Measurements from ENCODE around the gene ERN1.

DNA sequence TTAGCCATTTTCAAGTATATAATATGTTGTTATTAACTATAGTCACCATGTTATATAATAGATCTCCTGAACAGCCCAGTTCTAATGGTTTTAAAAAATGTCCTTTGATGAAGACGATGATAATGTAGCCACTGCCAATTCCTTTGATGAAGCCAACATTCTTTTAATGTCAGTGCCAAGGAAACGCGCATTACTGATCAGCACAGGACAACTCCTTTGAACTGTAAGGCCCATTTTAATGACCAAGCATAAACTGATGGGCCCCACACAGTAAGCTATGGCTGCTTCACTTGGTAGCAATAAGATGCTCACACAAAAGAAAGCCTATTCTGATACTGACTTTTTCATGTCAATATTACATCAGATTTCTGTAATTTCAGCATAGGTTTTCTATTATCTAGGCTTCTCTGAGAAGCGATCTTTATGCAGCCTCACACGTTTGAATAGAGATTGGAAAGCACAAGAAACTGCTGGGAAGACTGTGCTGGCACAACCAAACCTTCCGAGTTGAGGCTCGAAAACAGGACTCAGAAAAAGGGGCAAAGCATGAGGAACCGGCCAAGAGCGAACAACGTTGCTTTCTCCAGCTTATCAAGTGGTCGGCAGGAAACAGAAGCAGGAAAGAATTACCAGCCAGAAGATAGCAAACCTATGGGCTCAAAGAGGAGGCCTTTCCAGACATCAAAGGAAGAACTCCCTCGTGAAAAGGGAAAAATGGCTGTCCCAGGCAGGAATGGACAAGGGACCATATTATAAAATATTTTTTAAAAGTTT, 19.4 kb downstream of the ERN1 start:
- TF ChIP-seq, protein P1, sequence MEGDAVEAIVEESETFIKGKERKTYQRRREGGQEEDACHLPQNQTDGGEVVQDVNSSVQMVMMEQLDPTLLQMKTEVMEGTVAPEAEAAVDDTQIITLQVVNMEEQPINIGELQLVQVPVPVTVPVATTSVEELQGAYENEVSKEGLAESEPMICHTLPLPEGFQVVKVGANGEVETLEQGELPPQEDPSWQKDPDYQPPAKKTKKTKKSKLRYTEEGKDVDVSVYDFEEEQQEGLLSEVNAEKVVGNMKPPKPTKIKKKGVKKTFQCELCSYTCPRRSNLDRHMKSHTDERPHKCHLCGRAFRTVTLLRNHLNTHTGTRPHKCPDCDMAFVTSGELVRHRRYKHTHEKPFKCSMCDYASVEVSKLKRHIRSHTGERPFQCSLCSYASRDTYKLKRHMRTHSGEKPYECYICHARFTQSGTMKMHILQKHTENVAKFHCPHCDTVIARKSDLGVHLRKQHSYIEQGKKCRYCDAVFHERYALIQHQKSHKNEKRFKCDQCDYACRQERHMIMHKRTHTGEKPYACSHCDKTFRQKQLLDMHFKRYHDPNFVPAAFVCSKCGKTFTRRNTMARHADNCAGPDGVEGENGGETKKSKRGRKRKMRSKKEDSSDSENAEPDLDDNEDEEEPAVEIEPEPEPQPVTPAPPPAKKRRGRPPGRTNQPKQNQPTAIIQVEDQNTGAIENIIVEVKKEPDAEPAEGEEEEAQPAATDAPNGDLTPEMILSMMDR (optimal IDR thresholded peaks at IDR 0.05 in 1 of 3, IDR thresholded peaks at IDR 0.05 in 1 of 3, conservative IDR thresholded peaks at IDR 0.05 in 1 of 3; ENCODE audit: extremely low read depth in 1 of 3, insufficient read depth in 2 of 3, low read length in 3 of 3) = no peak
- no peak for TF ChIP-seq EZH2 (IDR thresholded peaks at IDR 0.05; ENCODE audit: low read length)
